OCI-LY7 (cell line): ENCODE data around the gene XYLT1.

Source experiments
- CTCF ChIP-seq: fragments of 200-600 bp; sonication (generic); conservative IDR thresholded peaks from 2 replicates; pipeline ENCODE4 v1.5.1; 2014; ENCODE audit warnings: mild to moderate bottlenecking, antibody characterized with exemption, low read length, moderate library complexity, mixed read lengths
- EZH2phosphoT487 ChIP-seq: fragments of 200-600 bp; sonication (generic); IDR thresholded peaks from 2 replicates; pipeline ENCODE4 v1.6.1; 2018; ENCODE audit warnings: low read depth, borderline replicate concordance, mild to moderate bottlenecking, mixed run types, antibody characterized with exemption, low read length, moderate library complexity, mixed read lengths

DNA sequence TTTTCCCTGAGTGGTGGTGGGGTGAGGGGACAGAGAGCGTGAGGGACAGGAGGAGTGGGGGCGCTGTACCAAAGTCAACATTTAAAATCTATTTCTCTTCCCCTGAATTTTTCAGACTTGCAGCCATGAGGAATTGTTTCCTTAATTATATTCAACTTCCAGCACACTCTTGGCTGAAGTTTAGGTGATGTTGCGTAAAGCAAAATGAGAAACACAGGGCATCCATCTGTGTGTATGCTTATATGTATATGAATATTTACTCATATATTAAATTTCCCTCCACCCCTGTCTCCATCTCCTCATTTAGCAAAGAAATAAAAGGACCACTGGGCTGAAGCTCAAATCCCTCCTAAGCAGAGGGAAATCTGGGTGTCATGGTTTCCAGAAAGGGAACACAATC, 218.1 kb downstream of the XYLT1 start:
- TF ChIP-seq CTCF (0 out of 2 replicates have a peak, but pooled peaks have one; percentile 14), EZH2phosphoT487 (no peak)
